ENCODE measurements around the gene MYL12A. TPM values are rescaled to one million over a fixed set of nuclear protein-coding genes. Genes with fewer than 3 reads are reported as not detected.

MYL12A gene
- total RNA-seq, 1 donor from 2014 or later: 430 TPM

DNA sequence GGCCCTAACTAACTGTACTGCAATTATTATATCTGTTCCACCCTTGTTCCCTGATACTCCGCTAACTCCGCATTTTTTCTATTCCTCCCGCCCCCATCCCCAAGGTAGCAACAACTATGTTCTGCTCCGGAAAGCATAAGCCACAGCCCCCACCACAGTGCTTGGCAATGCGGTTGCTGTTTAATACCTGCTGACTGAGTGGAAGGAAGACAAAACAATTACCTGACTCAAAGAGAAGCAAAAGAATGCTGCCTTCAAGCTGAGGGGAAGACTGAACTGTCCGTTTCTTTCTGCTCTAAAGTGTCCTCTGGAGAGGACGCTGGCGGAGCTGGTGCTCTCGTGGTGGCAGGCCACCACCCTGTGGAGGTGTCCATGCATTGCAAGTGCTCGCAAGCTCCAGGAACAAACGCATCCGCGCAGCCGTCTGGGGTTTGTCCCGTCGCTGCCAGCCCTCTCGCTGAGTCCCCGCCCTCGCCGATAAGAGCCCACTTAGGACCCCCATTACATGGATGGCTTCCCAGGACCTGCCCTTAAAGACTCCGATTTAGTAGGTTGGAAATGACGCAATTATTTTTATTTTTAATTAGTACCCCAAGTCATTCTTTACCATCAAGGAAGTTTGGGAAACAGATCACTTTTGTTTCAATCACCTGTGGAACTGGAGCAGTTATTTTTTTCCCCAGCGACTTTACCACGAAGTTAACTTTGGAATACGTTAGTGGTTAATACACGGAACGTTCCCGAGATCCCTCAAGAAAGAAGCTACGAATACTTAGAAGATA lies 1.6 kb upstream of the MYL12A start:
- Mint-ChIP-seq H3K36me3 (ENCODE audit: low read depth, unreplicated experiment) (peaks cover 9% of the 10 kb centered on the region), H3K4me1 (ENCODE audit: unreplicated experiment) (peaks cover 24% of the 10 kb centered on the region), H3K27me3 (ENCODE audit: unreplicated experiment) (peaks cover 15% of the 10 kb centered on the region), H3K9me3 (ENCODE audit: unreplicated experiment) (no peaks in the 10 kb centered on the region), H3K27ac (ENCODE audit: unreplicated experiment) (peak overlapping the region; percentile 99), H3K4me3 (ENCODE audit: unreplicated experiment) (peak overlapping the region; percentile 98)
- DNase-seq (ENCODE audit: low spot score): peak; percentile 80
- TF ChIP-seq, protein P1, sequence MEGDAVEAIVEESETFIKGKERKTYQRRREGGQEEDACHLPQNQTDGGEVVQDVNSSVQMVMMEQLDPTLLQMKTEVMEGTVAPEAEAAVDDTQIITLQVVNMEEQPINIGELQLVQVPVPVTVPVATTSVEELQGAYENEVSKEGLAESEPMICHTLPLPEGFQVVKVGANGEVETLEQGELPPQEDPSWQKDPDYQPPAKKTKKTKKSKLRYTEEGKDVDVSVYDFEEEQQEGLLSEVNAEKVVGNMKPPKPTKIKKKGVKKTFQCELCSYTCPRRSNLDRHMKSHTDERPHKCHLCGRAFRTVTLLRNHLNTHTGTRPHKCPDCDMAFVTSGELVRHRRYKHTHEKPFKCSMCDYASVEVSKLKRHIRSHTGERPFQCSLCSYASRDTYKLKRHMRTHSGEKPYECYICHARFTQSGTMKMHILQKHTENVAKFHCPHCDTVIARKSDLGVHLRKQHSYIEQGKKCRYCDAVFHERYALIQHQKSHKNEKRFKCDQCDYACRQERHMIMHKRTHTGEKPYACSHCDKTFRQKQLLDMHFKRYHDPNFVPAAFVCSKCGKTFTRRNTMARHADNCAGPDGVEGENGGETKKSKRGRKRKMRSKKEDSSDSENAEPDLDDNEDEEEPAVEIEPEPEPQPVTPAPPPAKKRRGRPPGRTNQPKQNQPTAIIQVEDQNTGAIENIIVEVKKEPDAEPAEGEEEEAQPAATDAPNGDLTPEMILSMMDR (IDR thresholded peaks at IDR 0.05; ENCODE audit: unreplicated experiment): peak; percentile 69

DNA sequence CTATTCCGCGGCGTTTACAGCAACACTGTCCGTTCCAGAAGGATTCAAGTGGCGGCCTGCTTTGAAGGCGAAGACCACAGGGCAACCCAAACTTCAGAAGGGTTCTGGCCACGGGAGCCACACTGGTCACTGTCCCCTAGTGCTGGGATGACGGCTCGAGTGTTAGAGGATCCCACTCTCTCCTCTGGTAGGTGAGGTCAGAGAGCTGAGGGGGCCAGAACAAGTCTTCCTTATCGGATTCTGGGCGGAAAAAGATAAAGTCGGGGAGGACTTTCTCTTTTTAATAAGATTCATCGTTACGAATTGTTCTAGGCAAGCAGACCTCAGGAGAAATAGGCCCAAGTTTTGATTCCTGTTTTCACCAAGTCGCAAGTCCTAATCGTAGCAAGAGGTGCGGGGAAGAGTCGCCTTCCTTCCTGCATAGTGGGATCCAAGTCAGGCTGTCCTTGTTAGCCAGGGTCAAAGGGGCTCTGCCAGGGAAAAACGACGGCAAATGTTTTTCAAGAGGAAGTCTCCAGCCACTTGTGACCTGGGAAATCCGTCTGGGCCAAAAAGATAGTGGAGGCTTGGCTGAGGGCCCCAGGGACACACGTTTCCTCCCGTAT lies 864 bp upstream of the MYL12A start:
- H3K27me3 Mint-ChIP-seq (ENCODE audit: unreplicated experiment): peaks cover 15% of the 10 kb centered on the region
- H3K36me3 Mint-ChIP-seq (ENCODE audit: low read depth, unreplicated experiment): peaks cover 9% of the 10 kb centered on the region
- peaks cover 29% of the 10 kb centered on the region for H3K4me1 Mint-ChIP-seq (ENCODE audit: unreplicated experiment)
- H3K27ac Mint-ChIP-seq (ENCODE audit: unreplicated experiment): peak overlapping the region; percentile 99
- no peaks in the 10 kb centered on the region for H3K9me3 Mint-ChIP-seq (ENCODE audit: unreplicated experiment)
- DNase-seq (ENCODE audit: low spot score): peak; percentile 25
- H3K4me3 Mint-ChIP-seq (ENCODE audit: unreplicated experiment): peak overlapping the region; percentile 98
- TF ChIP-seq, protein P1 (IDR thresholded peaks at IDR 0.05; ENCODE audit: unreplicated experiment): no peak

DNA sequence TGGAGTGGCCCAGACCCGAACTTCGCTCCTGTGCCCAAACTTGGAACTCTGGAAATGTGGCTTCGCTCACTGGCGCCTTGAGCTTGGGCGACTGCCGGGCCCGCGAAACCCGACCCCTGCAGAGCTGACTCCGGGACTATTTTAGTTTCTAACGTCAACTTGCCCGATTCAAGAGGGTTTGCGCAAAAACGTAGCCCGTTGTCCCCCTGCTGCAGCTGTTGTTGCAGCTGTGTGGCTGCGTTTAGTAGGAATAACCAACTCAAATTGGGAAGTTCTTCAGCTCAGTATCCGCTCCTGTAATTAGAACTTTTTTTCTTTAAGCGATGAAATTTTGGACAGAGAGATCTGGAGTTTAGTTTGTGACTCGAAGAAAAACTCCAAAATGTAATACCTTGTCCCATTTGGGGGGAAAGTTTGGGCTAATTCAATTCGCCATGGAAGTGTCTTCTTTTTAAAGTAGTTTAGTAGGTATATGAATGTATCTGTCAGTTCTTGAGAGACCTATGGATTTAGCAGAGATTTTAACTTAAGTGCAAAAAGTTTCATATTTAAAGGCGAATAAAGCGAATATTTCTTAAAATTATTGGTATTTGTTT lies 559 bp downstream of the MYL12A start:
- Mint-ChIP-seq H3K9me3 (ENCODE audit: unreplicated experiment) (no peaks in the 10 kb centered on the region), H3K36me3 (ENCODE audit: low read depth, unreplicated experiment) (peaks cover 9% of the 10 kb centered on the region), H3K27me3 (ENCODE audit: unreplicated experiment) (peaks cover 15% of the 10 kb centered on the region), H3K4me3 (ENCODE audit: unreplicated experiment) (peak overlapping the region; percentile 98), H3K4me1 (ENCODE audit: unreplicated experiment) (peaks cover 36% of the 10 kb centered on the region), H3K27ac (ENCODE audit: unreplicated experiment) (peak overlapping the region; percentile 99)
- DNase-seq (ENCODE audit: low spot score): peak; percentile 40
- TF ChIP-seq, protein P1 (IDR thresholded peaks at IDR 0.05; ENCODE audit: unreplicated experiment): no peak

DNA sequence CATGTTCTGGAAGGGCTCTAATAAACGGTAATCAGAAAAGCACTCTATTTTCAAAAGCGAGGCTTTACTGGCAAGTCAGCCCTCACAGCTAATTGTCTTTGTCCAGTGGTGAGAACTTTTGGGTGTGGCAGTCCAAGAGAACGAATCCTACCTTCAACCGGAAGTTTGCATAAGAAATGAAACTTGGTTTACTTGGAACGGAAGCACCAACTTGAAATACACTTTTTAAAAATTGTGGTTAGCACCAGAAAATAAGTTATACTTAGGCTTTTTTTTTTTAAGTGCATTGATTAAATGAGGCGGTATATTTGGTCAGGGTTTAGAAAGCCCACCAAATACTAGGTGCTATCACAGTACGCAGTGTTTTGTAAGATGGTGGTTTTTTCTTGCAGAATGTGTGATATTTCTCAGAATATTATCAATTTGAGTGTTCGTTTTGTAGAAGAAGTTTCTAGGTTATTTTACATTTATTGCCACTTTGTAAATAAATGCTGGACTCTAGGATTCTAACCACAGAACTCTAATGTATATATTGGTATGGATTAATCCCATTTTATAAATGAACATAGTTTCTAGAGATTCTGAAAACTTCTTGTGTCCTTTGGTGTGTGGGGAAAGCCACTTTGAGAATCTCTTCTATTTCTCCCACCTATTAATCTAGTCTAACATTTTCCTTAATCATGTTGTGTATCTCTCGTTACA lies 1.2 kb downstream of the MYL12A start:
- H3K4me3 Mint-ChIP-seq (ENCODE audit: unreplicated experiment): peak overlapping the region; percentile 98
- H3K9me3 Mint-ChIP-seq (ENCODE audit: unreplicated experiment): no peaks in the 10 kb centered on the region
- no peak for DNase-seq (ENCODE audit: low spot score)
- TF ChIP-seq, protein P1 (IDR thresholded peaks at IDR 0.05; ENCODE audit: unreplicated experiment): no peak
- H3K27ac Mint-ChIP-seq (ENCODE audit: unreplicated experiment): peak overlapping the region; percentile 99
- H3K4me1 Mint-ChIP-seq (ENCODE audit: unreplicated experiment): peaks cover 37% of the 10 kb centered on the region
- H3K36me3 Mint-ChIP-seq (ENCODE audit: low read depth, unreplicated experiment): peaks cover 15% of the 10 kb centered on the region
- H3K27me3 Mint-ChIP-seq (ENCODE audit: unreplicated experiment): peaks cover 15% of the 10 kb centered on the region
